ENCODE measurements around the gene LZTFL1.

DNA sequence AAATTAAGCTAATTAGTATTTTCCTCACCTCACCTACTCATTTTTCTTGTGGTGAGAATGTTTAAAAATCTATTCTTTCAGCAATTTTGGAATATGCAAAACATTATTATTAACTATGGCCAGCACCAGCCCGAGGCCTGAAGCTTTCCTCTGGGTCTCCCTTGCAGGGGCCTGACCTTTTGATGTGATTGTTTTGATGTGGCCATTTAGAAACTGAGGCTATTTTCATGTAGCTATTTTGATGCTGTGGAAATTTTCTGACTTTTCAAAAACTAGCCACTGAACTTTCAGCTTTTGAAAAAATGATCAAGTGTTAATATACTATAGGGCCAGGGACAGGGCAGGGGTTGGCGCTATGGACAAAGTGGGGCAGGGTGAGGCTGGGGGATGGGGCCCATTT, 36.2 kb upstream of the LZTFL1 start:
- TF ChIP-seq TAF1 (IDR thresholded peaks at IDR 0.05; ENCODE audit: borderline replicate concordance, low read depth, low read length), result no peak
- TF ChIP-seq POLR2A (IDR thresholded peaks at IDR 0.05; ENCODE audit: low read depth, low read length), result no peak

All from GM12892 (cell line).